GM10266 (cell line): Measurements from ENCODE around the gene RAB26.

Source experiments
- DNase-seq: peaks from one replicate; pipeline ENCODE4 v3.0.0; 2012; ENCODE audit errors: extremely low spot score
- CTCF ChIP-seq: IDR thresholded peaks from 2 replicates; pipeline ENCODE4 v1.5.1; 2012; ENCODE audit warnings: mild to moderate bottlenecking, low read depth; ENCODE audit not compliant: control insufficient read depth, insufficient read depth; ENCODE audit errors: missing control alignments

RAB26 gene

GRCh38 chr16:2166263-2167067 lies 18.0 kb downstream of the RAB26 start:
- no peak for DNase-seq
- no peak for TF ChIP-seq CTCF

GRCh38 chr16:2167068-2167638 lies 18.7 kb downstream of the RAB26 start:
- no peak for TF ChIP-seq CTCF
- no peak for DNase-seq

- no peak for DNase-seq
- TF ChIP-seq CTCF: no peak
These were observed 21.7 kb downstream of the RAB26 start for GRCh38 chr16:2170080-2170479.

GRCh38 chr16:2170587-2171435 lies 22.4 kb downstream of the RAB26 start:
- TF ChIP-seq CTCF: no peak
- no peak for DNase-seq

GRCh38 chr16:2171601-2172178 lies 23.3 kb downstream of the RAB26 start:
- TF ChIP-seq CTCF: no peak

GRCh38 chr16:2172688-2173335 lies 24.4 kb downstream of the RAB26 start:
- no peak for TF ChIP-seq CTCF

More at GRCh38 chr16:2171601-2172178, 23.3 kb downstream of the RAB26 start:
- no peak for DNase-seq

More at GRCh38 chr16:2172688-2173335, 24.4 kb downstream of the RAB26 start:
- no peak for DNase-seq
